HG03342 (cell line): Measurements from ENCODE around the gene ITGB3.

Experiments
- ATAC-seq: cut with Tn5 transposase; IDR thresholded peaks from one replicate; pipeline ENCODE4 v1.9.1; 2021; ENCODE audit warnings: mild to moderate bottlenecking, moderate library complexity; ENCODE audit not compliant: unreplicated experiment

Gene ITGB3

GRCh38 chr17:47274319-47275069 is 20.9 kb downstream of the ITGB3 start:
- no peak for ATAC-seq

GRCh38 chr17:47275245-47275984 is 21.8 kb downstream of the ITGB3 start:
- no peak for ATAC-seq

- ATAC-seq: no peak
Observed at GRCh38 chr17:47276444-47276843, 22.8 kb downstream of the ITGB3 start.

GRCh38 chr17:47276868-47277267 is 23.2 kb downstream of the ITGB3 start:
- ATAC-seq: no peak

- no peak for ATAC-seq
Observed at GRCh38 chr17:47277921-47278320, 24.3 kb downstream of the ITGB3 start.

- ATAC-seq: no peak
Observed at GRCh38 chr17:47278561-47278960, 24.9 kb downstream of the ITGB3 start.

DNA sequence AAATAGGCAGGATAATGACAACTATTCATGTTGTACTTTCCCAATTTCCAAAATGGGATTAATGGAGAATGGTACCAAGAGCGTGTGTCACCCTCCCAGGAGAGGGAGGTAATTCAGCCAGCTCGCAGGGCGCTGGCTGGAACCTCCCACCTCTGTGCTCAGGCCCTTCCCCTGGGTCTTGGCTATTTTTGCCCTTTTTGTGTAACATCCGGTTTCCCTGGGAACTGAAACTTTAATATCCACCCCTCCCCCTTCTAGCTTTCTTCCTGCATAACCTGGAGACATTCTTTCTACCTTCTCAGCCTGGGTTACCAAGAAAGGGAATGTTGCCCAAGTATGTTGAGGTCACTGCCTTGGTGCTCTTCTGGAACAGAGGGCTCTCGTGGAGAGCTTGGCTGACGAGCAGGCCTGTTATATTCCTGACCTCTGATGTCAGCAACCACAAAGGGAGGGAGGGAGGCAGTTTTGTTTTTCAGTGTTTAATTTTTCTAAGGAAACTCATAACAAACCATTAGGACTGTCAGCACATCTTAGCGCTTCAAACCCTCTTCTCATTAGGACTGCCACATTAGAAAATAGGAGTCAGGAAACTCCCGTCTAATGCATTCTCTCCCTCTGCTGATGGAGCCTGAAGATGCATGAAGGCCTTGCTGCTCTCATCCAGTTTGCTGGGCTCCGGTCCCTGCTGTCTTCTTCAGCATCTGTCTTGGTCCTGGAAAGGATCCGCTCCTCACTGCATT is 25.6 kb downstream of the ITGB3 start:
- peak; percentile 85 for ATAC-seq

GRCh38 chr17:47280072-47280811 is 26.6 kb downstream of the ITGB3 start:
- ATAC-seq: no peak

- no peak for ATAC-seq
Observed at GRCh38 chr17:47281216-47281615, 27.6 kb downstream of the ITGB3 start.

GRCh38 chr17:47285003-47285402 is 31.4 kb downstream of the ITGB3 start:
- no peak for ATAC-seq

DNA sequence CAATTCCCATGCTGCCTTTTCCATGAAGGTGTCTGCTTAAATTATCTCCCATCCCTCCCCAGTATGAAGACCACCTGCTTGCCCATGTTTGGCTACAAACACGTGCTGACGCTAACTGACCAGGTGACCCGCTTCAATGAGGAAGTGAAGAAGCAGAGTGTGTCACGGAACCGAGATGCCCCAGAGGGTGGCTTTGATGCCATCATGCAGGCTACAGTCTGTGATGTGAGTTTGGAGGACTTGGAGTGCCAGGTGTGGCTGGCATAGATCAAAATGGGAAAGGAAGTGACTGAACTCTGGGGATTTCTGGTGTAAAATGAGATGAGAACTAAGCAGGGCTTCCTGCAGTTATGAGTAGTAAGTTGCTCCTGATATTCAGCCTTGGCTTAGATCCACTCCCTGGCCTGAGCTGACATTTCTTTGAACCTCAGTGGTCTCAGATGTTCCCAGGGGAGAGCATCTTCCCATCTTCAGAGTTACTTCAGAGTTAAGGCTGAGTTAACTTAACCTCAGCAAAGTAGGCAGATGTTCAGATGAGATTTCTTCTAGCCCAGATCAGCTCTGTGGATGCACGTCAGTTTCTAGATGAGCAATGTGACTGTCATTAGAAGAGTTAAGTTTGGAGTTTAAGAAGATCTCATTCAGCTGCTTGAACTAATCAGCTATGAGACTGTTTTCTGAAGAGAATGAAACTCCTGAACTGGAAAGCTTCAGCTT is 32.7 kb downstream of the ITGB3 start:
- ATAC-seq: peak; percentile 64

GRCh38 chr17:47287068-47287467 is 33.4 kb downstream of the ITGB3 start:
- no peak for ATAC-seq

DNA sequence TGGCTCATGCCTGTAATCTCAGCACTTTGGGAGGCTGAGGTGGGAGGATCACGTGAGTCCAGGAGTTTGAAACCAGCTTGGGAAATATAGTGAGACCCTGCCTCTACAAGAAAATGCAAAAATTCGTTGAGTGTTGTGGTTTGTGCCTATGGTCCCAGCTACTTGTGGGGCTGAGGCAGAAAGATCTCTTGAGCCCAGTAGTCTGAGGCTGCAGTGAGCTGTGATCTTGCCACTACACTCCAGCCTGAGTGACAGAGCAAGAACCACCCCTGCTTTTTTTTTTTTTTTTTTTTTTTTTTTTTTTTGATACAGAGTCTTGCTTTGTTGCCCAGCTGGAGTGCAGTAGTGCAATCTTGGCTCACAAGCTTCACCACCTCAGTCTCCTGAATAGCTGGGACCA is 34.0 kb downstream of the ITGB3 start:
- no peak for ATAC-seq

GRCh38 chr17:47288531-47289116 is 35.0 kb downstream of the ITGB3 start:
- no peak for ATAC-seq

- ATAC-seq: no peak
Observed at GRCh38 chr17:47289302-47289701, 35.7 kb downstream of the ITGB3 start.

- no peak for ATAC-seq
Observed at GRCh38 chr17:47290870-47291241, 37.2 kb downstream of the ITGB3 start.

DNA sequence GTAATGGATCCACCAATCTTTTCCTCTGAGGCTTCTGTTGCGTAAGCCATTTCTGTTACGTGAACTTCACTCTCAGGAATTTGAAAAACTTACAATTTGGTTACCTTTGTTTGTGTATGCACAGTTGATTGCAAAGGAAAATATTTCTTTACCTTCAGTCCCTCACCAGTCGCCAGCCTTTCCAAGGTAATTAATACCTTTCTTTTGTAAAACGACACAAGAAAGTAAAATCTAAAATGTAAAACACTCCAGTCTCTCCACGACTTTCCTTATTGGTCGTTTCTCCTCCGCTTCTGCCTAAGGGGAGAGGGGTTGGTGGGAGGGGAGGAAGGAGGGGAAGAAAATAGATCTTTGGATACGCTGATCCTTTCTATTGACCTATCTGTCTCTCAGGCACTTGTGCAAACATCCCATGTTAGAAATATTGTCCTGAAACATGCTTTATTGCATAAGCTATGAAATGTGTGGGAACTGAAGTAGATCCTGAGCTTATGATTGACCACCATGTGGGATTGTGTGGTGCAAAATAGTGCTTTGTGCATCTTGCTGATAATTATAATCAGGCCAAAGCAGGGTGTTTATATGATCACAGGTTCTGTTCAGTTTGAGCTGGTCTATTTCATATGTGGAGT is 37.7 kb downstream of the ITGB3 start:
- ATAC-seq: no peak

- no peak for ATAC-seq
Observed at GRCh38 chr17:47292206-47292605, 38.6 kb downstream of the ITGB3 start.

DNA sequence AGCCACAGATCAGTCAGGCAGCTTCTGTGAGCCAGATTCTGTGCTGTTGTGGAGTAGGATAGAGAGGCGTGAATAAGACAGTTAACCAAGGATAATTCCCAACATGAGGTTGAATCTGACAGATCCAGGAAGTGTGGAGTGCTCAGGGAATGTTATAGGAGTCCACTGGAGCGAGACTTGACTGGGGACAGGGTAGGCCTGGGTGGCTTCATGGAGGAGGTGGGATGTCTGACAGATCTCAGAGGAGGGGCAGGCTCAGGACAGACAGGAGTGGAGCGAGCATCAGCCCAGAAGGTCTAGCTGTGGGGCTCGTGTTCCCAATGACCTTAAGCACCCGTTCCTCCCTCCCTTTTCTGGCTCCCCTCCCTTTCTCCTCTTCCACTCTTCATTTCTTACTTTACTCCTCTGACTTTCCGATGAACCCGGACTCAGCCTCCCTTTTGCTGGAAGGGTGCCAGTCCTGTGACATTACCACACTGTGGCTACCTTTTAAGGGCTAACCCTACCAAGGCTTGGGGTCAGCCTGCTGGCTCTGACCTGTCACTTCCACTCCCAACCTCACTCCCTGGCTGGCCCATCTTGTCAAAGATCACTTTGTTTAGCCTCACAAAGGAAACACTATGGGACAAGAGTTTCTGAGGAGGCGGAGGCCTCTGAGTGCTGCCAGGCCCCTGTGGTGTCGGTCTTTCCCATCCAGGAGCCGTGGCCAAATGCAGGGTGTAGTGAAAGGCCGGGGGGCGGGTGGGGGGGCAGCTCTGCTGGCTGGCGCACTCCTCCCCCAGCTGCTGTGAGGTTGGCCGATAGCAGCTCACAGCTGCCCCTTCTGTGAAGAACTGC is 41.6 kb downstream of the ITGB3 start:
- ATAC-seq: no peak
